Breast epithelium (tissue), 4 donors: ENCODE data around the gene DDX39B. TPM values are rescaled to one million over a fixed set of nuclear protein-coding genes. Genes with fewer than 3 reads are reported as not detected.
"Not testable (repeated sequence)": the region's sequence is repeated elsewhere in the genome, so short reads cannot be mapped to it uniquely, and the experiment has no call there.

ENCODE experiments used
- DNase-seq, 2 donors: peaks; one replicate each; pipeline ENCODE4 v3.0.0-alpha.2; 2019; ENCODE audit warnings: low spot score in 2 of 2
- H3K27ac ChIP-seq, 2 donors: fragments of 200-600 bp; sonication (generic) in 1 of 2; one replicate each; pipeline ENCODE4 v1.5.1; 2016 to 2019; ENCODE audit warnings: mild to moderate bottlenecking in 1 of 2
- H3K27me3 ChIP-seq, 2 donors: fragments of 200-600 bp; sonication (generic) in 1 of 2; one replicate each; pipeline versions ENCODE4 v1.5.1 to v1.6.0; 2017 to 2019; ENCODE audit warnings: control low read depth in 1 of 2, mild to moderate bottlenecking in 1 of 2
- H3K36me3 ChIP-seq: fragments of 200-600 bp; one replicate; pipeline ENCODE4 v1.5.1; 2019
- H3K4me1 ChIP-seq, 2 donors: fragments of 200-600 bp; sonication (generic); one replicate each; pipeline ENCODE4 v1.5.1; 2016 to 2019; ENCODE audit warnings: control low read depth in 1 of 2
- H3K4me3 ChIP-seq, 3 donors: fragments of 200-600 bp; sonication (generic); 1 replicate in 2 of 3; 2 replicates in 1 of 3; pipeline ENCODE4 v1.5.1; 2016 to 2019; ENCODE audit warnings: mild to moderate bottlenecking in 3 of 3, moderate library complexity in 2 of 3
- H3K9me3 ChIP-seq, 2 donors: fragments of 200-600 bp; sonication (generic) in 1 of 2; one replicate each; pipeline ENCODE4 v1.5.1; 2016 to 2019; ENCODE audit warnings: control low read depth in 1 of 2
- POLR2A ChIP-seq: fragments of 450-650 bp; IDR thresholded peaks from one replicate; pipeline ENCODE4 v1.6.1; 2016; ENCODE audit warnings: antibody characterized with exemption, mild to moderate bottlenecking, moderate library complexity
- POLR2AphosphoS5 ChIP-seq, 3 donors: sonication (generic); formaldehyde crosslinking; IDR thresholded peaks; one replicate each; pipeline ENCODE4 v1.6.1; 2017; ENCODE audit warnings: antibody characterized with exemption in 3 of 3
- intact Hi-C: fragments of 100-400 bp; cut with DNase I; formaldehyde crosslinking; loops from one replicate; pipeline ENCODE4 v1.15.1; 2023; ENCODE audit warnings: low total_unique reads
- total RNA-seq, 3 donors: library from RNA; depleted of rRNA; stranded (reverse); fragments of >200 nt; gene quantifications; one replicate each; pipeline ENCODE4 v1.1.0, GENCODE V29; 2016
- TF ChIP-seq, protein P1 (sequence below), 3 donors: fragments of 450-650 bp; IDR thresholded peaks; one replicate each; pipeline ENCODE4 v1.5.1; 2016 to 2017; ENCODE audit warnings: antibody characterized with exemption in 3 of 3, mild to moderate bottlenecking in 3 of 3, moderate library complexity in 3 of 3

The DDX39B gene
- total RNA-seq, 3 donors from 2014 or later: 315 to 336 (median 334) TPM

DNA sequence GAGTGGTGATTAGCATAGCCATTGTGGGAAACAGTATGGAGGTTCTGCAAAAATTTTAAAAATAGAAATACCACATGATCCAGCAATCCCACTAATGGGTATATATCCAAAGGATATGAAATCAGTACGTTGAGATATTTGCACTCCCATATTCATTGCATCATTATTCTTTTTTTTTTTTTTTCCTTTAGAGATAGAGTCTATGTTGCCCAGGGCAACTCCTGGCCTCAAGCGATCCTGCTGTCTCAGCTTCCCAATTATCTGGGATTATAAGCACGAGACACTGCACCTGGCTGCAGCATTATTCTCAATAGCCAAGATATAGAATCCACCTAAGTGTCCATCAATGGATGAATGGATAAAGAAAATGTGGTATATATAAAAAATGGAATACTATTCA, 20.0 kb downstream of the DDX39B start:
- H3K4me3 ChIP-seq: no peak overlapping the region
- no peak for DNase-seq
- no peak for TF ChIP-seq POLR2A
- TF ChIP-seq, protein P1, sequence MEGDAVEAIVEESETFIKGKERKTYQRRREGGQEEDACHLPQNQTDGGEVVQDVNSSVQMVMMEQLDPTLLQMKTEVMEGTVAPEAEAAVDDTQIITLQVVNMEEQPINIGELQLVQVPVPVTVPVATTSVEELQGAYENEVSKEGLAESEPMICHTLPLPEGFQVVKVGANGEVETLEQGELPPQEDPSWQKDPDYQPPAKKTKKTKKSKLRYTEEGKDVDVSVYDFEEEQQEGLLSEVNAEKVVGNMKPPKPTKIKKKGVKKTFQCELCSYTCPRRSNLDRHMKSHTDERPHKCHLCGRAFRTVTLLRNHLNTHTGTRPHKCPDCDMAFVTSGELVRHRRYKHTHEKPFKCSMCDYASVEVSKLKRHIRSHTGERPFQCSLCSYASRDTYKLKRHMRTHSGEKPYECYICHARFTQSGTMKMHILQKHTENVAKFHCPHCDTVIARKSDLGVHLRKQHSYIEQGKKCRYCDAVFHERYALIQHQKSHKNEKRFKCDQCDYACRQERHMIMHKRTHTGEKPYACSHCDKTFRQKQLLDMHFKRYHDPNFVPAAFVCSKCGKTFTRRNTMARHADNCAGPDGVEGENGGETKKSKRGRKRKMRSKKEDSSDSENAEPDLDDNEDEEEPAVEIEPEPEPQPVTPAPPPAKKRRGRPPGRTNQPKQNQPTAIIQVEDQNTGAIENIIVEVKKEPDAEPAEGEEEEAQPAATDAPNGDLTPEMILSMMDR (IDR thresholded peaks at IDR 0.05): no peak
- TF ChIP-seq POLR2AphosphoS5 (IDR thresholded peaks at IDR 0.05): no peak
- H3K9me3 ChIP-seq: no peaks in the 10 kb centered on the region
- H3K27ac ChIP-seq: no peak overlapping the region
- H3K27me3 ChIP-seq: no peaks in the 10 kb centered on the region
- intact Hi-C loops: no loop called here
- H3K4me1 ChIP-seq: no peaks in the 10 kb centered on the region
- H3K36me3 ChIP-seq: no peaks in the 10 kb centered on the region

DNA sequence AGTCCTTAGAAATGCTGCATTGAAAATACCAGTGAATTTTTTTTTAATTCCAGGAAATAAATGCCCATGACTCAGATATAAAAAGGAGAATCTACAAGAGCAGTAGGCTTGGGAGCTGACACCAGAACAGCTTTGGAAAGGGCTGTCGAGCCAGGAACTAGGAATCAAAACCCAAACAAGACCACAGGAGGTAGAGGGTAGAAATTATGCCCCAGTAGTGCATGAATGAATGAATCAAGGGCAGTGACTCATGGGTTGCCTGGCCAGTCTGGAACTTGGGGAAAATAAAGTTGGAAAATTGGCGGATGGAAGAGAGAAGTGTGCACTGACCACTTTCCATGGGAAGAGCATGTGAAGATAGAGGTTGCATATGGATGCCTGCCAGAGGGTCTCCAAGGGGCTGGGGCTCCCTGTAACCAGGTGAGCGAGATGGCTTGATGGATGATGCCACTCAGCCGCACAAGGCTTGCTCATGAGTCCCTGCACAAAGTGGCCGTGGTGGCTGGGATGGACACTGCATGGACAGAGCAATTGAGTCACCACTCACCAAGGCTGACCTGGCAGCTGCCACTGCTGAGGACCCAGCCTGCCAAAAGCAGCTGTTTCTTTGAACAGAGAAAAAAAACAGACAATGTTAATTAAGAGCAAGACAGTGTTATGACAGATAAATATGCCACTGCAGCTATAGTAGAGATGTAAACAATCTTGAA, 28.2 kb downstream of the DDX39B start:
- TF ChIP-seq POLR2A (no peak), POLR2AphosphoS5 (IDR thresholded peaks at IDR 0.05) (no peak)
- TF ChIP-seq, protein P1 (IDR thresholded peaks at IDR 0.05): no peak

DNA sequence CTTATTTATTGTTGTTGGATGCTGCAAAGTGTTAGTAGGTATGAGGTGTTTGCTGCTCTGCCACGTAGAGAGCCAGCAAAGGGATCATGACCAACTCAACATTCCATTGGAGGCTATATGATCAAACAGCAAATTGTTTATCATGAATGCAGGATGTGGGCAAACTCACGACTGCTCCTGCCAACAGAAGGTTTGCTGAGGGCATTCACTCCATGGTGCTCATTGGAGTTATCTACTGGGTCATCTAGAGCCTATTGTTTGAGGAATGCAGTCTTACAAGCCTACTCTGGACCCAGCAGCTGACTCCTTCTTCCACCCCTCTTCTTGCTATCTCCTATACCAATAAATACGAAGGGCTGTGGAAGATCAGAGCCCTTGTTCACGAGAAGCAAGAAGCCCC, 31.8 kb downstream of the DDX39B start:
- Histone ChIP-seq H3K27ac (no peak overlapping the region), H3K36me3 (no peaks in the 10 kb centered on the region), H3K27me3 (no peaks in the 10 kb centered on the region), H3K4me3 (no peak overlapping the region), H3K9me3 (no peaks in the 10 kb centered on the region), H3K4me1 (no peaks in the 10 kb centered on the region)
- intact Hi-C loops: no loop called here
- TF ChIP-seq, protein P1 (IDR thresholded peaks at IDR 0.05): no peak
- no peak for TF ChIP-seq POLR2A
- TF ChIP-seq POLR2AphosphoS5 (IDR thresholded peaks at IDR 0.05): no peak
- DNase-seq: no peak

More for the DNA sequence above, 28.2 kb downstream of the DDX39B start:
- Histone ChIP-seq H3K4me1 (no peaks in the 10 kb centered on the region), H3K9me3 (no peaks in the 10 kb centered on the region), H3K4me3 (no peak overlapping the region), H3K27me3 (no peaks in the 10 kb centered on the region), H3K36me3 (no peaks in the 10 kb centered on the region), H3K27ac (no peak overlapping the region)
- intact Hi-C loops: no loop called here
- no peak for DNase-seq

DNA sequence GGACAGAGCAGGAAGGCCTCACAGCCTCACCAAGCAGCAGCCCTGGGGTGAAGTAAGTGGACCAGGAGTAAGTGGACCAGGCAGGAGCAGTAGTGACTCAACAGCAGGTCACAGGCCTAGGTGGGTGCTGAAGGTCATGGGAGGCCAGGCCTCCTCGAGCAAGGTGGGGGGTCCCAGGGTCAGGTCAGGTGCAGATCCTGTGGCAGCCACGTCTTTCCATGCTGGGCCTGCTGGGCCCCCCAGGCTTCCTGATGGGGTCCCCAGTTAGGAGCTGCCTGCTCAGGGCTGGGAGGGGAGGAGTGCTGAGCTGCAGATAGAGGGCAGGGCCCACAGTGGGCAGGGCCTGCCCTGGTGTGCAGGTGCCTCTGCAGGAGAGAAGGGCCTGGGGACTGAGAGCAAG, 32.8 kb downstream of the DDX39B start:
- H3K9me3 ChIP-seq, DNase-seq, H3K27me3 ChIP-seq, H3K27ac ChIP-seq, H3K36me3 ChIP-seq, H3K4me3 ChIP-seq, H3K4me1 ChIP-seq: not testable (repeated sequence)
- intact Hi-C loops: loop anchor here (5.0 kb wide), 1 partner anchor 1402 kb away; no protein-coding TSS in a partner anchor

DNA sequence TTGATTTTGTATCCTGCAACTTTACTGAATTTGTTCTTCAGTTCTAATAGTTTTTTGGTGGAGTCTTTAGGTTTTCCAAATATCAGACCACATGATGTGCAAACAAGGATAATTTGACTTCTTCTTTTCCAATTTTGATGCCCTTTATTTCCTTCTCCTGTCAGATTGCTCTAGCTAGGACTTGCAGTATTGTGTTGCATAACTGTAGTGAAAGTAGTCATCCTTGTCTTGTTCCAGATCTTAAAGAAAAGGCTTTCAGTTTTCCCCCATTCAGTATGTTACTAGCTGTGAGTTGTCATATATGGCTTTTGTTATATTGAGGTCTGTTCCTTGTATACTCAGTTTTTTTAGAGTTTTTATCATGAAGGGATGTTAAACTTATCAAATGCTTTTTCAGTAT, 39.2 kb downstream of the DDX39B start:
- DNase-seq: no peak
- Histone ChIP-seq H3K27me3 (no peaks in the 10 kb centered on the region), H3K36me3 (no peaks in the 10 kb centered on the region), H3K27ac (no peak overlapping the region), H3K4me3 (no peak overlapping the region), H3K9me3 (no peaks in the 10 kb centered on the region), H3K4me1 (no peaks in the 10 kb centered on the region)
- intact Hi-C loops: no loop called here
- TF ChIP-seq, protein P1 (IDR thresholded peaks at IDR 0.05): no peak
- TF ChIP-seq POLR2AphosphoS5 (IDR thresholded peaks at IDR 0.05) (no peak), POLR2A (no peak)

DNA sequence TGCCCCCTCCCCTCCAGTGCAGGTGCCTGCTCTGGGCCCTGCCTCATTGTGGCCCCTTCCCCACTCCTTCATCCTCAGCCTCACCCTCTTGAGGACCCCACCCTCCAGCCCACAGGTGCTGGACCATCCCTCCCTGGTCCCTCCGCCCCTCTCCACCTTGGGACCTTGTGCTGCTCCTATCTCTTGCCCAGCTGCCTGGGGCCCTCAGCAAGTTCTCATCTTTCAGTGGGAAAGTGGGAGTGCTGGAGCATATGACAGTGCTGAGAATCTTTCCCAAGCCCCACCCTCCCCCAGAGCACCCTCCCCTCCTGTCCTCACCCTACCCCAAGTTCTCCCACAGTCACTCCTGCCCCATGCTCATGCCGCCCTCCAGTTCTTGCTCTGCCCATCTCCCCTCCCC, 42.2 kb downstream of the DDX39B start:
- H3K4me1 ChIP-seq, H3K9me3 ChIP-seq, H3K27ac ChIP-seq, H3K36me3 ChIP-seq, H3K27me3 ChIP-seq, intact Hi-C loops, H3K4me3 ChIP-seq, DNase-seq: not testable (repeated sequence)
